Activated CD4-positive, alpha-beta T cell treated with anti-CD3 and anti-CD28 coated beads, Interleukin-2, amount 10 ng/mL, durations not matched to agents 7 days and 5 days (primary cell): ENCODE data around the gene CEP350. TPM values are rescaled to one million over a fixed set of nuclear protein-coding genes. Genes with fewer than 3 reads are reported as not detected.

Source experiments
- CTCF ChIA-PET: fragments of 350-600 bp; sonication (Branson Sonifier 250); formaldehyde crosslinking; loops from one replicate; lab custom pipeline; 2021; ENCODE audit warnings: antibody characterized with exemption; lab: Charles Lee
- POLR2A ChIA-PET: fragments of 350-600 bp; sonication (Branson Sonifier 250); formaldehyde crosslinking; loops from one replicate; lab custom pipeline; 2021; ENCODE audit warnings: antibody characterized with exemption; lab: Charles Lee
- DNase-seq: peaks from one replicate; pipeline ENCODE4 v3.0.0-alpha.2; 2020
- H3K27ac Mint-ChIP-seq: one replicate; pipeline ENCODE4 v1.8.0; 2021; ENCODE audit warnings: mild to moderate bottlenecking, moderate library complexity, mixed read lengths
- H3K27me3 Mint-ChIP-seq: one replicate; pipeline ENCODE4 v1.8.0; 2021; ENCODE audit warnings: mixed read lengths
- H3K36me3 Mint-ChIP-seq: one replicate; pipeline ENCODE4 v1.8.0; 2021; ENCODE audit warnings: low read depth, mixed read lengths
- H3K4me1 Mint-ChIP-seq: one replicate; pipeline ENCODE4 v1.8.0; 2021; ENCODE audit warnings: mixed read lengths
- H3K4me3 Mint-ChIP-seq: one replicate; pipeline ENCODE4 v1.8.0; 2021; ENCODE audit warnings: mild to moderate bottlenecking, moderate library complexity, mixed read lengths
- H3K9me3 Mint-ChIP-seq: one replicate; pipeline ENCODE4 v1.8.0; 2021; ENCODE audit warnings: mixed read lengths
- total RNA-seq, 2 experiments: library from RNA; stranded (reverse); gene quantifications; one replicate each; pipeline ENCODE4 v1.2.3, GENCODE V29; 2021

Gene CEP350
- total RNA-seq, 2 experiments from 2014 or later, result 65.7 to 70.1 TPM

DNA sequence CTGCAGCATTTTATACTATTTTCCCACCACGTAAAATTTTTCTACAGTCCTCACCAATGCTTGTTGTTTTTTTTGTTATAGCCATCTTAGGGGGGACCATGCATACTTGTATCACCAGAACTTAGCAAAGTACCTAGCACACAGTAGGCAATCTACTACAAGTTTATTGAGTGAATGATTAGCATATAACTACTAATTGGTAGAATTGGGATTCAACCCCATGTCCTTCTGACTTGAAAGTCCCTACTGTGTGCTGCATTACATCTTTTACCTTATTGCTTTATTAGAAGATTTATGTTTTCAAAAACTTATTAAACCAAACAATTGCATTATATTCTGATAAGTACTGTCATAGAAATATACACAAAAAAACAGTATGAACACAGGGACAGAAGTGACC lies 92.1 kb downstream of the CEP350 start:
- DNase-seq, result no peak
- CTCF ChIA-PET, result interaction anchor here (0.9 to 1.0 kb wide), 2 partner anchors 93 to 179 kb away, joined by 3 read pairs; no protein-coding TSS in a partner anchor
- H3K4me3 Mint-ChIP-seq, result no peak overlapping the region
- H3K27me3 Mint-ChIP-seq, result no peaks in the 10 kb centered on the region
- H3K9me3 Mint-ChIP-seq, result no peaks in the 10 kb centered on the region
- POLR2A ChIA-PET, result no interaction called here
- peaks cover 70% of the 10 kb centered on the region for H3K36me3 Mint-ChIP-seq
- H3K27ac Mint-ChIP-seq, result no peak overlapping the region
- H3K4me1 Mint-ChIP-seq, result no peaks in the 10 kb centered on the region

DNA sequence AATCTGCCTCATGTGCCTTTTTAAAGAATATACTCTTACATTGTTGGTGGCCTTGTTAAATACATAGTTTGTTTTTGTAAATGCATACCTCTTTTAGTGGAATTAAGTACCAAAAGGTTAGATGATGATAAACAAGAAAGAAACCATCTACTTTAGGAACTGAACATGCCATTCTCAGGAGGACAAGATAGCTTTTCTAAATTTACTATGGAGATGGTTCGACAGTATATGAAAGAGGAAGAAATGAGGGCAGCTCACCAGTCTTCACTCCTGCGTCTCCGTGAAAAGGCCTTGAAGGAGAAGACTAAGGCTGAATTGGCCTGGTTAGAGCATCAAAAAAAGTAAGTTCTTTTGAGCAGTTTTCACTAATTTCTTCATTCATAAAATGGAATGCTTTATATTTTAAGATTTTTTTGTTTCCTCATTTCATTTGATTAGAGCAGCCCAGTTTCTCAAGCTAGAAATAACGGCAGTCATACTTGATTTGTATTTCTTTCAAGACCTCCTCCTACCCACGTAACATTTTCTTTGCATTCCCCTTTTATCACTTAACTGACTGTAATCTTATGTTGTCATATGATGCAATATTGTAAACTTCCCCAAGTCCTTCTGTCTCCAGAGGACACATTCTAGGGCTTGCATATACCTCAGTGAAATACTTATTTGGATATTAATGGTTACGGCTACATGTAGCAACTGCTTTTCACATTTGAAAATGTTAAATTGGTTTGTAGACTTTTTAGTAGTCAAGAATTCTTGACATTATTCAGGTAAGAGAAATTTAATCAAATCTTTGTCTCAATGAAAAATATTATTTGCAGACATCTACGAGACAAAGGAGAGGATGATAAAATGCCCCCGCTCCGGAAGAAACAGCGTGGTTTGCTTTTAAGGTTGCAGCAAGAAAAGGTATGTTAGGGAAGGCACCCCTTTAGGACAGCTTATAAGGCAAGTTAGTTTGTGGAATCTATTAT lies 99.3 kb downstream of the CEP350 start:
- Mint-ChIP-seq H3K27ac (no peak overlapping the region), H3K4me1 (peaks cover 6% of the 10 kb centered on the region), H3K27me3 (no peaks in the 10 kb centered on the region), H3K4me3 (no peak overlapping the region), H3K36me3 (peaks cover 40% of the 10 kb centered on the region), H3K9me3 (no peaks in the 10 kb centered on the region)
- DNase-seq, result no peak
- POLR2A ChIA-PET, result no interaction called here
- CTCF ChIA-PET, result no interaction called here

DNA sequence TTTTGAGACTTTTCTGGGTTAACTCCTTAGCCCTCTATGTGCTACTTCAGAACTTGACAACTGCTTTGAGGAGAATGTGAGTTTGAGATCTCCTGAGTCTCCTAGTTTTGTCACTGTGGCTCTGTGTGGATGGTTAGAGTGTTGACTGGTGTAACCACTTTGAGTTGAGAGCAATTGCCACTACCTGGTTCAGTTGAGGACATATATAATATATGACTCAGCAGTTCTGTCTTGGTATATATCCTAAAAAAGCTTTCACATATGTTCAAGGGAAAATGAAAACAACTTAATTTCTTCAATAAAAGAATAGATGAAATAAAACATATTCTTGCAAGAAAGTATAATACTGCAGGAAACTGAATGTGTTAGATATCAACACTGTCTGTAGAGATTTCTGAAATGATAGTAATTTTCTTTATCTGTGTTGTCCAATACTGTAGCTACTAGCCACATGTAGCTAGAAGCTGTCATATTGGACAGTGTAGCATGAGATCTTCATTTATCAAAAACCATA lies 103.3 kb downstream of the CEP350 start:
- peaks cover 37% of the 10 kb centered on the region for H3K36me3 Mint-ChIP-seq
- H3K4me3 Mint-ChIP-seq, result no peak overlapping the region
- ChIA-PET CTCF (no interaction called here), POLR2A (no interaction called here)
- no peaks in the 10 kb centered on the region for H3K27me3 Mint-ChIP-seq
- peak overlapping the region; percentile 25 for H3K27ac Mint-ChIP-seq
- DNase-seq, result no peak
- peaks cover 6% of the 10 kb centered on the region for H3K4me1 Mint-ChIP-seq
- no peaks in the 10 kb centered on the region for H3K9me3 Mint-ChIP-seq

DNA sequence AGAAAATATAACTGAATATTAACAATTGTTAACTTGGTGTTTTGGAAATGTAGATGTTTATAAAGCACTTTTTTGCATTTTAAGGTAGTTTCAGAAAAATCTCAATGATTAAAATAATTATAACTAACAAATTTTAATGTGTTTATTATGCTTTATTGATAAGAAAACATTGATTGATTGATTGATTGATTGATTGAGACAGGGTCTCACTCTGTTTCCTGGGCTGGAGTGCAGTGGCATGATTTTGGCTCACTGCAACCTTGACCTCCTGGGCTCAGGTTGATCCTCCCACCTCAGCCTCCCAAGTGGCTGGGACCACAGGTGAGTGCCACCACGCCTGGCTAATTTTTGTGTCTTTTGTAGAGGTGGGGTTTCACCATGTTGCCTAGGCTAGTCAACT lies 106.4 kb downstream of the CEP350 start:
- no peak for DNase-seq
- peaks cover 31% of the 10 kb centered on the region for H3K36me3 Mint-ChIP-seq
- no peak overlapping the region for H3K4me3 Mint-ChIP-seq
- no peaks in the 10 kb centered on the region for H3K9me3 Mint-ChIP-seq
- H3K4me1 Mint-ChIP-seq, result peaks cover 6% of the 10 kb centered on the region
- H3K27me3 Mint-ChIP-seq, result no peaks in the 10 kb centered on the region
- ChIA-PET CTCF (no interaction called here), POLR2A (no interaction called here)
- H3K27ac Mint-ChIP-seq, result no peak overlapping the region

DNA sequence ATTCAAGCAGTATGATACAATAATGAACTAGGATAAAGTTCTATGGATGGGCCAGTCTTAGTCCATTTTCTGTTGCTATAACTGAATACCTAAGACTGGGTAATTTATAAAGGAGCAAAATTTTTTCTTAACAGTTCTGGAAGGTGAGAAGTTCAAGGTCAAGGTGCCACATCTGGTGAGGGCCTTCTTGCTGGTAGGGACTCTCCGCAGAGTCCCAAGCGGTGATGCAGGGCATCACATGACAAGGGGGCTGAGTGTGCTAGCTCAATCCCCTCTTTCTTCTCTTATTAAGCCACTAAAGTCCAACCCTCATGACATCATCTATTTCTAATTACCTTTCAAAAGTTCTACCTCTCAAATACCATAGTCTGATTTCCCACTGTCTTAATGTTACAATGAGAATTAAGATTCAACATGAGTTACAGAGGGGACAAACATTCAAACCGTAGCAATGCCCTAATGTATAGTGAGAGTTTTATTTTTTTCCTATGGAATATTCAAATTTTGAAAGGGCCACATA lies 107.9 kb downstream of the CEP350 start:
- Mint-ChIP-seq H3K4me1 (peaks cover 4% of the 10 kb centered on the region), H3K27ac (no peak overlapping the region), H3K4me3 (no peak overlapping the region), H3K9me3 (no peaks in the 10 kb centered on the region), H3K27me3 (no peaks in the 10 kb centered on the region), H3K36me3 (peaks cover 26% of the 10 kb centered on the region)
- no peak for DNase-seq
- ChIA-PET POLR2A (no interaction called here), CTCF (no interaction called here)

DNA sequence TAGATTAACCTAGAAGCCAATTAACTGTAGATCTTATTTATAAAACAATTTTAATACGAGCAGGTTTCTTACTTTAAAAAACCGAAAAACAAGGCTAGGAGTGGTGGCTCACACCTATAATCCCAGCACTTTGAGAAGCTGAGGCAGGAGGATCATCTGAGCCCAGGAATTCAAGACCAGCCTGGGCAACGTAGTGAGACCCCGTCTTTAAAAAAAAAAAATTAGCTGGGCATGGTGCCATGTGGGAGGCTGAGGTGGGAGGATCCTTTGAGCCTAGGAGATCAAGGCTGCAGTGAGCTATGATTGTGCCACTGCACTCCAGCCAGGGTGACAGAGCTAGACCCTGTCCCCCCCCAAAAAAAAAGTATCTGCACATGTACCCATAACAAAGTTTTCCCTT lies 110.8 kb downstream of the CEP350 start:
- H3K36me3 Mint-ChIP-seq, result peaks cover 36% of the 10 kb centered on the region
- no peaks in the 10 kb centered on the region for H3K9me3 Mint-ChIP-seq
- H3K27me3 Mint-ChIP-seq, result no peaks in the 10 kb centered on the region
- H3K27ac Mint-ChIP-seq, result no peak overlapping the region
- no peak overlapping the region for H3K4me3 Mint-ChIP-seq
- H3K4me1 Mint-ChIP-seq, result no peaks in the 10 kb centered on the region
- DNase-seq, result no peak
- POLR2A ChIA-PET, result no interaction called here
- CTCF ChIA-PET, result no interaction called here

DNA sequence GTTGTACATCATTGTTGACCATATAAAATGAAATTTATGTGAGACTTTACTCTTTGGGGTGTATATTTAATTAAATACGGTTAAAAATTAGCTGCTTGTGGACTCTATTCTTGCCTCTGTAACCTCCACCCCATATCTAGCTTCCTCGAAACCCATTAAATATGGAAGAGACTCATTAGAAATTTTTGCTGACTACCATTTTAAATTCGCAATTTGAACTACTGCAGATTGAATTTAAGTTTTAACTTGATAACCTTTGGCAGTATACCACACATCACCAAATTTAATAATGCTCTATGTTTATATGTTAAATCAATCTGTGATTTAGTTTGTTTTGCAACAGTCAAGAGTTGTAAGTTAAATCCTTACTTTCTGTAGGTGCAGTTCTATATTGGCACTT lies 111.5 kb downstream of the CEP350 start:
- Mint-ChIP-seq H3K27me3 (no peaks in the 10 kb centered on the region), H3K4me3 (no peak overlapping the region), H3K4me1 (no peaks in the 10 kb centered on the region), H3K9me3 (no peaks in the 10 kb centered on the region), H3K27ac (no peak overlapping the region), H3K36me3 (peaks cover 38% of the 10 kb centered on the region)
- POLR2A ChIA-PET, result no interaction called here
- CTCF ChIA-PET, result no interaction called here
- no peak for DNase-seq

DNA sequence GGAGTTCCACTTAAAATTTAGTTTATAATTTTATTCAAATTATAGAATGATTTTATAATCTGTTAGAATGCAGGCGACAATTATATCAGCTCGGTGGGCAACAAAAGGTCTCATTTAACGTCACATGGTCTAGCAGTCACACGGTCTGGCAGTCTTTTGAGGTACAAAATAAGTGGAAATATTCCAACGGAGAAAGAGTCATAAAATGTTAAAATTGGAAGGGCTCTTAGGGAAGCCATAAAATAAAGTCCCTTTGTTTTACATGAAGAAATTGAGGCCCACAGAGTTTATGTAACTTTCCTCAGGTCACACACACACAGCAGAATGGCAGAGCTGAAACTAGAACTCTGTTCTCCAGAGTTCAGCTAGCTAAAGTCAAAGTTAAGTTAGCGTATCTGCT lies 115.7 kb downstream of the CEP350 start:
- H3K4me3 Mint-ChIP-seq, result no peak overlapping the region
- no peak overlapping the region for H3K27ac Mint-ChIP-seq
- ChIA-PET POLR2A (no interaction called here), CTCF (no interaction called here)
- DNase-seq, result no peak
- H3K27me3 Mint-ChIP-seq, result no peaks in the 10 kb centered on the region
- H3K4me1 Mint-ChIP-seq, result no peaks in the 10 kb centered on the region
- no peaks in the 10 kb centered on the region for H3K9me3 Mint-ChIP-seq
- H3K36me3 Mint-ChIP-seq, result peaks cover 43% of the 10 kb centered on the region

DNA sequence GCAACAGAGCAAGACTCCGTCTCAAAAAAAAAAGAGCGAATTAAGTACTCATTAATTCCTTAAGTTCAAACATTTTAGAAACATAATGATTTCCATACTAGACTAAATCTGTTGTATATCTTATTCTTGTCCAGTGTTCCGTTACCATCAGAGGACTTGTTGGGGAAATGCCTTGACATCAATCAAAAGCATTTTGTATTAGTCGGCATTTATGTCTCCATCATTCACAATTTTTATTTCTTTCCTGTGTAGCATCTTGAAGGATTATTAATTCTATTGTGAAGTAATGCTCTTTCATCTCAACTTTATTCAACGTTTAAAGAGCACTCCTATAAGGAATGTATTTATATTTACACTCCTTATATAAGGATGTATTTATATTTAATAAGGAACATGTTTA lies 117.1 kb downstream of the CEP350 start:
- Mint-ChIP-seq H3K36me3 (peaks cover 50% of the 10 kb centered on the region), H3K4me1 (no peaks in the 10 kb centered on the region), H3K27me3 (no peaks in the 10 kb centered on the region), H3K9me3 (no peaks in the 10 kb centered on the region), H3K27ac (no peak overlapping the region), H3K4me3 (no peak overlapping the region)
- POLR2A ChIA-PET, result no interaction called here
- CTCF ChIA-PET, result interaction anchor here (0.6 kb wide), 1 partner anchor 262 kb away, joined by 3 read pairs; no protein-coding TSS in a partner anchor
- no peak for DNase-seq

DNA sequence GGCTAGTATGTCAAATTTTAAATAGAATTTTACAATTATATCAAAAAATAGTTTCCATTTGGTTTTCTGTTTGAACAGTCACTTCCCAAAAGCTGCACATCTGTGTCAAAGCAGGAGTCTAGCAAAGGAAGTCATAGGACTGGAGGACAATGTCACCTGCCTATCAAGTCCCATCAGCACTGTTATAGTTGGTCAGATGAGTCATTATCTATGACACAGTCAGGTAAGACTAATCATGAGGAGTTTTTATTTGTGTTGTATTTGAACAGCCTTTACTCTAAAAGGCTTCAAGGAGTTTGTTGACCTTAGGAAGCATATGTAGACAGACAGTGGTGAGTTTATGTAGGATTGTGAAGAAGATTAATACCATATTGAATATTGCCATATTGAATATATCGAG lies 125.8 kb downstream of the CEP350 start:
- Mint-ChIP-seq H3K27ac (no peak overlapping the region), H3K27me3 (no peaks in the 10 kb centered on the region), H3K9me3 (no peaks in the 10 kb centered on the region), H3K4me1 (no peaks in the 10 kb centered on the region), H3K36me3 (peaks cover 19% of the 10 kb centered on the region), H3K4me3 (no peak overlapping the region)
- no peak for DNase-seq
- POLR2A ChIA-PET, result no interaction called here
- CTCF ChIA-PET, result interaction anchor here (0.6 kb wide), 1 partner anchor 20 kb away, joined by 3 read pairs; no protein-coding TSS in a partner anchor

DNA sequence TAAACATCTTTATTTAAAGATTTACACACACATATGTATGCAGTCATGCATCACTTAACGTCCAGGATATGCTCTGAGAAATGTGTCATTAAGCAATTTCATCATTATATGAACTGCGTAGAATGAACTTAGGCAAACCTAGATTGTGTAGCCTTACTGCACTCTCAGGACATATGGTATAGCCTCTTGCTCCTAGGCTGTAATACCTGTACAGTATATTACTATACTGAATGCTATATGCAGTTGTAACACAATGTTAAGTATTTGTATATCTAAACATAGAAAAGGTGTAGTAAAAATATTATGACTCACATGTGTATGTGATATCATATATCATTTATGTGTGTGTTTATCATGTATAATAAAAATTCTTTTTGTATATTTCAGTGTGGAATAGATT lies 126.9 kb downstream of the CEP350 start:
- CTCF ChIA-PET, result no interaction called here
- peaks cover 18% of the 10 kb centered on the region for H3K36me3 Mint-ChIP-seq
- H3K27ac Mint-ChIP-seq, result no peak overlapping the region
- H3K4me1 Mint-ChIP-seq, result no peaks in the 10 kb centered on the region
- H3K27me3 Mint-ChIP-seq, result no peaks in the 10 kb centered on the region
- H3K9me3 Mint-ChIP-seq, result no peaks in the 10 kb centered on the region
- POLR2A ChIA-PET, result no interaction called here
- H3K4me3 Mint-ChIP-seq, result no peak overlapping the region
- DNase-seq, result no peak

DNA sequence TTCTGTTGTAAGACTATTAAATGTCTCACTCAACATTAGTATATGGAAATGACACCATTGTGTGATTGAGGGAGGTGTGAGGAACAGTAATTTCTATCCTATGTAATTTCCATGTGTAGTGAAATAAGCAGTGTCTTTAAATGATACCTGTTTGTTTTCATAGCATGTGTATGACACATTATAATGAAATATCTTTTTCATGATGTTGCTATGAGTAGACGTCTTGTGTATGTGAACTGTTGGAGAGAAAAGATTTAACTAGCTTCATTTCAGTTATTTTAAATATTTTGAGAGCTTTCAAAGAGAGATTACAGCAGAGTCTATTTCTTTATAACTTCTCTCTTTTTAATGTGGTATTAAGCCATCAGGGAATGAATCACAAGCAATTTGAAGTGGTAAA lies 128.6 kb downstream of the CEP350 start:
- no peaks in the 10 kb centered on the region for H3K4me1 Mint-ChIP-seq
- no peak overlapping the region for H3K4me3 Mint-ChIP-seq
- no peak for DNase-seq
- H3K36me3 Mint-ChIP-seq, result peaks cover 20% of the 10 kb centered on the region
- POLR2A ChIA-PET, result no interaction called here
- H3K27me3 Mint-ChIP-seq, result no peaks in the 10 kb centered on the region
- no peaks in the 10 kb centered on the region for H3K9me3 Mint-ChIP-seq
- H3K27ac Mint-ChIP-seq, result no peak overlapping the region
- CTCF ChIA-PET, result interaction anchor here (0.6 to 0.9 kb wide), 2 partner anchors 10 to 95 kb away, joined by 3 read pairs; no protein-coding TSS in a partner anchor

DNA sequence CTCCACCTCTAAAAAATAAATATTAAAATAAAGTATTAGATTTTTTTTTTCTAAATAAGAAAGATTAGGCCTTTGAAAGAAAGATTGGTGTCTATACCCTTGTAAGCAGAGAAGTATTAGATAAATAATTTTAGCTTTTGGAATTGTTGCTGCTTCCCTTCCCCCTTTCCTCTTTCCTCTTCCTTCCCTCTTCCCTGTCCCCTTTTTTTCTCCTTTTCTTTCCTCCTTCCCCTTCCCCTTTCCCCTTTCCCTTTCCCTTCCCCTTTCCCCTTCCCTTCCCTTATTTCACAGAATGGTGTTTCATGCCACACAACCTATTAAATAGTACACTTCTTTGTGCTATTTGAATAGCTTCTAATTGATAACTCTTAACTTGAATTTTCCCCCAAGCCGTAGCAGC lies 130.3 kb downstream of the CEP350 start:
- POLR2A ChIA-PET, result no interaction called here
- H3K27ac Mint-ChIP-seq, result no peak overlapping the region
- DNase-seq, result no peak

More for the DNA sequence above, 130.3 kb downstream of the CEP350 start:
- Mint-ChIP-seq H3K9me3 (no peaks in the 10 kb centered on the region), H3K36me3 (peaks cover 28% of the 10 kb centered on the region), H3K4me3 (no peak overlapping the region), H3K27me3 (no peaks in the 10 kb centered on the region), H3K4me1 (no peaks in the 10 kb centered on the region)
- CTCF ChIA-PET, result no interaction called here
